NB4 (cell line): ENCODE measurements around the gene SCO1.

Source experiments
- CTCF ChIP-seq: IDR thresholded peaks from one replicate; pipeline ENCODE4 v1.5.1; 2012; ENCODE audit warnings: low read depth, low read length
- MAX ChIP-seq: IDR thresholded peaks from 2 replicates; pipeline ENCODE4 v1.6.1; 2011; ENCODE audit warnings: low read depth, low read length
- MYC ChIP-seq: IDR thresholded peaks from 2 replicates; pipeline ENCODE4 v1.6.1; 2011; ENCODE audit warnings: low read depth, low read length
- POLR2A ChIP-seq: IDR thresholded peaks from 2 replicates; pipeline ENCODE4 v1.6.1; 2011; ENCODE audit warnings: mild to moderate bottlenecking; ENCODE audit not compliant: insufficient read length; ENCODE audit errors: extremely low read depth

- TF ChIP-seq CTCF = no peak
- TF ChIP-seq POLR2A = no peak
- TF ChIP-seq MAX = no peak
- TF ChIP-seq MYC = no peak
Observed at GRCh38 chr17:10649602-10650001, 47.7 kb downstream of the SCO1 start.
